Right lobe of liver (tissue), 4 donors: Measurements from ENCODE around the gene P2RY6.

Experiments used
- CTCF ChIP-seq, 4 donors: fragments of 200-600 bp in 3 of 4; fragments of 450-650 bp in 1 of 4; IDR thresholded peaks; one replicate each; pipeline versions ENCODE4 v1.5.1 to v1.8.0; 2016 to 2022; ENCODE audit warnings: antibody characterized with exemption in 4 of 4, mild to moderate bottlenecking in 2 of 4
- POLR2A ChIP-seq: fragments of 450-650 bp; IDR thresholded peaks from one replicate; pipeline ENCODE4 v1.6.1; 2017; ENCODE audit warnings: antibody characterized with exemption, mild to moderate bottlenecking
- donor health status: DM: no; HTN: no; CAD: no.
- donor health status: DM: no; HTN: no; CAD: no.
- donor health status: DM: no; HTN: yes; CAD: no.

GRCh38 chr11:73317803-73318202 is 45.7 kb downstream of the P2RY6 start:
- TF ChIP-seq CTCF (IDR thresholded peaks at IDR 0.05) (no peak), POLR2A (no peak)
